Measurements from ENCODE around the gene ACSL4. TPM values are rescaled to one million over a fixed set of nuclear protein-coding genes. Genes with fewer than 3 reads are reported as not detected.
"Not testable (repeated sequence)": the region's sequence is repeated elsewhere in the genome, so short reads cannot be mapped to it uniquely, and the experiment has no call there.

The ACSL4 gene
- total RNA-seq, 1 donor from 2014 or later = 77.9 TPM

- peaks cover 3% of the 10 kb centered on the region for H3K27me3 Mint-ChIP-seq (ENCODE audit: unreplicated experiment)
- H3K9me3 Mint-ChIP-seq (ENCODE audit: unreplicated experiment) = no peaks in the 10 kb centered on the region
- H3K4me3 Mint-ChIP-seq (ENCODE audit: unreplicated experiment) = no peak overlapping the region
- no peak for TF ChIP-seq CTCF (IDR thresholded peaks at IDR 0.05; ENCODE audit: partially characterized antibody, unreplicated experiment)
- DNase-seq = no peak
- no peak overlapping the region for H3K27ac Mint-ChIP-seq (ENCODE audit: unreplicated experiment)
- no peaks in the 10 kb centered on the region for H3K4me1 Mint-ChIP-seq (ENCODE audit: low read depth, unreplicated experiment)
- peaks cover 4% of the 10 kb centered on the region for H3K36me3 Mint-ChIP-seq (ENCODE audit: unreplicated experiment)
Measured at GRCh38 chrX:109667986-109668385, 65.1 kb downstream of the ACSL4 start.

GRCh38 chrX:109660435-109661143 lies 72.5 kb downstream of the ACSL4 start:
- peaks cover 10% of the 10 kb centered on the region for H3K36me3 Mint-ChIP-seq (ENCODE audit: unreplicated experiment)
- no peaks in the 10 kb centered on the region for H3K9me3 Mint-ChIP-seq (ENCODE audit: unreplicated experiment)
- H3K27me3 Mint-ChIP-seq (ENCODE audit: unreplicated experiment) = peaks cover 3% of the 10 kb centered on the region
- peaks cover 1% of the 10 kb centered on the region for H3K4me1 Mint-ChIP-seq (ENCODE audit: low read depth, unreplicated experiment)
- no peak overlapping the region for H3K27ac Mint-ChIP-seq (ENCODE audit: unreplicated experiment)
- TF ChIP-seq CTCF (IDR thresholded peaks at IDR 0.05; ENCODE audit: partially characterized antibody, unreplicated experiment) = no peak
- no peak for DNase-seq
- no peak overlapping the region for H3K4me3 Mint-ChIP-seq (ENCODE audit: unreplicated experiment)

GRCh38 chrX:109658391-109658790 lies 74.7 kb downstream of the ACSL4 start:
- H3K27me3 Mint-ChIP-seq (ENCODE audit: unreplicated experiment) = peaks cover 3% of the 10 kb centered on the region
- peaks cover 10% of the 10 kb centered on the region for H3K36me3 Mint-ChIP-seq (ENCODE audit: unreplicated experiment)
- no peak for TF ChIP-seq CTCF (IDR thresholded peaks at IDR 0.05; ENCODE audit: partially characterized antibody, unreplicated experiment)
- peaks cover 1% of the 10 kb centered on the region for H3K4me1 Mint-ChIP-seq (ENCODE audit: low read depth, unreplicated experiment)
- no peak overlapping the region for H3K27ac Mint-ChIP-seq (ENCODE audit: unreplicated experiment)
- H3K9me3 Mint-ChIP-seq (ENCODE audit: unreplicated experiment) = no peaks in the 10 kb centered on the region
- H3K4me3 Mint-ChIP-seq (ENCODE audit: unreplicated experiment) = no peak overlapping the region
- no peak for DNase-seq

- not testable (repeated sequence) for H3K9me3 Mint-ChIP-seq (ENCODE audit: unreplicated experiment); H3K36me3 Mint-ChIP-seq (ENCODE audit: unreplicated experiment); H3K27ac Mint-ChIP-seq (ENCODE audit: unreplicated experiment); H3K27me3 Mint-ChIP-seq (ENCODE audit: unreplicated experiment); DNase-seq; H3K4me3 Mint-ChIP-seq (ENCODE audit: unreplicated experiment); H3K4me1 Mint-ChIP-seq (ENCODE audit: low read depth, unreplicated experiment)
Measured at GRCh38 chrX:109657364-109657763, 75.7 kb downstream of the ACSL4 start.

GRCh38 chrX:109656774-109657173 lies 76.3 kb downstream of the ACSL4 start:
- H3K27ac Mint-ChIP-seq (ENCODE audit: unreplicated experiment) = no peak overlapping the region
- peaks cover 1% of the 10 kb centered on the region for H3K4me1 Mint-ChIP-seq (ENCODE audit: low read depth, unreplicated experiment)
- no peak for TF ChIP-seq CTCF (IDR thresholded peaks at IDR 0.05; ENCODE audit: partially characterized antibody, unreplicated experiment)
- H3K9me3 Mint-ChIP-seq (ENCODE audit: unreplicated experiment) = no peaks in the 10 kb centered on the region
- peaks cover 10% of the 10 kb centered on the region for H3K36me3 Mint-ChIP-seq (ENCODE audit: unreplicated experiment)
- no peak overlapping the region for H3K4me3 Mint-ChIP-seq (ENCODE audit: unreplicated experiment)
- peaks cover 3% of the 10 kb centered on the region for H3K27me3 Mint-ChIP-seq (ENCODE audit: unreplicated experiment)
- no peak for DNase-seq

Data from glutamatergic neuron (in vitro differentiated cells).